ENCODE measurements around the gene EXOG.

The EXOG gene

DNA sequence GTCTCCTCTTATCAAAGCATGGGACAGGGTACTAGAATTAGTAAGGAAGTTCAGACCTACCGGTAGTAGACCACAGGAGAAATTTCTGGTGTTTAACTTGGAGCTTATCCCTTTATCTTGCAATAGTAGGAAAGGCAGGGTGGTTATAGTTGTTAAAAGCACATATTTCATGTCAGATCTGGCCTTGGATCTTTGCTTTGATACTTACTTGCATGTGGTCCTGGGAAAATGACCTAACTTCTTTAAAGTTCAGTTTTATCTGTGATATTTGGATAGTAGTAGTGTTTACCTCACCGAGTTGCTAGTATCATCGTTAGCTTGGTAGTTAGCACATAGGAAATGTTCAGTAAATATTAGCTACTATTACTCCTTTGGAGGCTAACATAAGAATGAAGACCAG, 15.4 kb downstream of the EXOG start:
- no peak for DNase-seq

- peak in 1 of 2 experiments; percentile 6 for DNase-seq
Observed at GRCh38 chr3:38515367-38515766, 19.2 kb downstream of the EXOG start.

DNA sequence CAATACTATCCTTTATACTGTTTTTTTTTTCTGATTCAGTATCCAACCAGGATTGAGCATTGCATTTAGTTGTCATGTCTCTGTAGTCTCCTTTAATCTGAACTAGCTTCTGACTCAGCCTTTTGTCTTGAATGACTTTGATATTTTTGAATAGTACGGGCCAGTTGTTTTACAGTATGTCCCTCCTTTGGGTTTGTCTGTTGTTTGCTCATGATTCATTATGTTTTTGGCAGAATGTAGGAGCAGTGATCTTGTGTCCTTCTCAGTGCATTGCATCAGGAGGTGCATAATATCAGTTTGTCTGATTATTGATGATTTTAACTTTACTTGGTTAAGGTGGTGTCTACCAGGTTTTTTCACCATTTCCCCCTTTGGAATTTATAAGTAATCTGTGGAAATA, 20.5 kb downstream of the EXOG start:
- no peak for DNase-seq

- DNase-seq: no peak
Observed at GRCh38 chr3:38519000-38519399, 22.9 kb downstream of the EXOG start.

GRCh38 chr3:38519651-38520050, 23.5 kb downstream of the EXOG start:
- no peak for DNase-seq

DNA sequence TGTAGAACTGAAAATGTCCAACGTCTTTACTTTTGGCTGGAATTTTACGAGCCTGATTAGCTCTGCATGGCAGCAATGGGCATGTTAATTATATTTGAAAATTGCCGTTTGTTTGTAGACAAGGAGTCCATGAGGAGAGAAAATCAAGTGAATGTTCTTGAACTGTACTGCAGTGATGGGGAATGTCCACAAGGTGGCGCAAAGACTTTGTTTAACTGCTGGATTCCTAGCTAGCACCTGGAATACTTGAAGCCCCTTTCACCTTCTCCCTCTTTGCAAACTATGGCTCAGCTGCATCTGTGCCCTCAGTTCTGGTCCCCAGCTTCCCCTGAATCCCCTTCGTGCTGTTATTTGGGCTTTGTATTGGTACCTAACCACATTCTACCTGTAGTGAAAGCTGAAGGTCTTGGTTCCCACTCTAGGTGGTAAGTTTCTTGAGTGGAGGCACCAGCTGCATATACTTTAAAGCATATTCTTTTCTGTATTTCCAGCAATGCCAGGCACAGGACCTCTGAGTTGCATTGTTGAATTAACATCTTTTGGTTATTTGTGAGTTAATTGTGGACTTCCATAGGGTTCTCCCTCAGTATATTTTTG, 25.3 kb downstream of the EXOG start:
- DNase-seq: peak; percentile 40 to 74

DNA sequence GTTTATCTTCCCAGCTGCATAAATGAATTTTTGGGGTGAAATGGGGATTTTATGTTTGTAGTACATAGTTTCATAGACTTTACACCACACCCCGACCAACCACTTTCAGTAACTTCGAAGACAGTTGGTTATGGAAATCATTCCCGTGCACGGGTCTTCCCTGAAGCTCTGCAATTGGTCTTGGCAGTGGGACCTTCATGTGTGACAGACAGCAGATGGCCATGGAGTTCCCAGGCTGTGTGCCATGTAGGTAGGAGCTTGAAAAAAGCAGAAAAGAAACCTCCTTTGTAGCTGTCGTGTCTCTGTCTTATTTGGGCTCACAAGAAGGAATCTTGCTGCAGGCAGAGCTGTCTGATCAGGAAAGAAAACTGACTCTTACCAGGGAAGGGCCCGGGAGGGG, 25.9 kb downstream of the EXOG start:
- DNase-seq: no peak

- DNase-seq: no peak
Observed at GRCh38 chr3:38524141-38524739, 28.1 kb downstream of the EXOG start.

DNA sequence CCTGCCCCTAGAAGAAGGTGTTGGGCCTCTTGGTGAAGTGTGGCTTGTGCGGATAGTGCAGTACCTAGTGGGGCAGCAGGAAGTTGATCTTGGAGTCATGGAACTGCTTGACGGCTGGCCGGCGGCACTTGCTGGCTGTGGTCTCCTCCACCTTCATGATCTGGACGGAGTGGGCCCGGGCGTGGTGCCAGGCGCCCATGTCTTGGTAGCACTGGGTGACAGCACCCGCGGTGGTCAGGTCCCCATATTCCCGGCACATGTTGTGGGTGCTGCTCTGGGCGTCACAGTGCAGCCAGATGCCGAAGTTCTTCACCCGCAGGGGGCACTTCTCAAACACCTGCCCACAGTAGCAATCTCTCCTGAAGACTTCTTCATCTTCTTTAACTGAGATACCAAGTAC, 30.7 kb downstream of the EXOG start:
- no peak for DNase-seq

GRCh38 chr3:38528457-38528856, 32.3 kb downstream of the EXOG start:
- peak in 1 of 2 experiments; percentile 22 for DNase-seq

DNA sequence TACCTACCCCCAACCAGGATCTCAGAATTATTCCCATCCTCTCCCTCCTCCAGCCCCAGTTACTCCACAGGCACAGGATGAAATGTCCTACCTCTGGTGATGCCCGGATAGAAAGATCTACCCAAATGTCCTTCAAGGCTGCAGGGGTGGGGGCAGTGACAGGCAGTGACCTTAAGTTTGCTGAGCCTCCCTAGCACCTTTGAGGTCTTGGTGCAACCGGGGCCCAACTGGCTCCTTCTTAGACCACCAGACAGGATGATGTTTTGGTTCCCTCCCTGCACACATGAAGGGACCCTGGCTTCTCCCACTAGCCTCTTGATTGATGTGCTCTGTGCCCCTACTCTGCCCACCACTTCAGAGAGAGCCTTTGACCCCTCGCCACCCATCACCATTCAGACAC, 36.4 kb downstream of the EXOG start:
- DNase-seq: no peak

GRCh38 chr3:38533285-38533976, 37.3 kb downstream of the EXOG start:
- no peak for DNase-seq

GRCh38 chr3:38534180-38534579, 38.0 kb downstream of the EXOG start:
- no peak for DNase-seq

- no peak for DNase-seq
Observed at GRCh38 chr3:38534604-38535003, 38.5 kb downstream of the EXOG start.

- no peak for DNase-seq
Observed at GRCh38 chr3:38536671-38537070, 40.5 kb downstream of the EXOG start.

DNA sequence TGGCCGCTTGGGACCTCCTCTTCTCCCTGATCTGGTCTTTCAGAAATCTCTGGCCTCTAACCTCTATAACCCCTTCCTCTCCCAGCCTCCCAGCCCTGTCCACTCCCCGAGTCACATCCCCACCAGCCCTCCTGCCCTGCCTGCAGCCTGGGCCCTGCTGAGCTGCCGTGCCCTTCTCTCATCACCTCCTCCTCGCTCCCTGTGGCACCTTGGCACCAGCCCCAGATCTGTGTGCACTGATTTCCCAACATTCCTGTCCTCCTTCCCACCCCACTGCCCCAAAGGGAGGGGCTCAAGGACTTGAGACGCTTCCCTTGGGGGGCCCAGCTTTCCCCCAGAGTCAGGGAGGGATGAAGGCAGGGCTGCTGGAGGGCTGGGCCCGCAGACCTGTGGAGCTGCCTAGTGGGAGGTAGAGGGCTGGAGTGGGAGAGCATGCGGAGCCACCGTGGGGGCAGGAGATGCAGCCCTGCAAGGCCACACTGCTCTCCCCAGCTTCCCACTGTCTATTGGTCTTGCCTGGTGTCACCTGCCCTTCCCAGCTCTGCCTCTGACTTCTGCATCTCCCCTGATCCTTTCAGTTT, 42.7 kb downstream of the EXOG start:
- no peak for DNase-seq

- DNase-seq: peak; percentile 43 to 78
Observed at GRCh38 chr3:38541806-38542205, 45.7 kb downstream of the EXOG start.

GRCh38 chr3:38542401-38543298, 46.5 kb downstream of the EXOG start:
- DNase-seq: peak in 1 of 2 experiments; percentile 26

DNA sequence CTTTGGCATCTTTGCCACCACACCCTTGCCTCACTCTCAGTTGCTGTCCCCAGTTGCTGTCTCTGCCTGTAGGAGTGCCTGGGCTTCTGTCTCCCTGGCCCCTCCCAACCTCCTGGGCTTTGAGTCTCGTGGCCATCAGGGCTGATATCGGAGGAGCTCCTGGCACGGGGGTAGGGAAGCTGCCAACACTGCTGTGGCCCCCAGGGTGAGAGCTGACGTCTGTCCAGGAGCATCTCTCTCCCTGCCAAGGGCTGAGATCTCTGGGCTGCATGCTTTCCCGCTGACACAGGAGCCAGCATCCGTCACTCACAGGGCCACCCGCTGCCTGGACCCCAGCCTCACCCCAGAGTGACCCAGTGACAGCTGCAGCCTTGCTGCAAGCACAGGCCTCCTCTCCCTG, 47.4 kb downstream of the EXOG start:
- no peak for DNase-seq

GRCh38 chr3:38544926-38545325, 48.8 kb downstream of the EXOG start:
- no peak for DNase-seq

DNA sequence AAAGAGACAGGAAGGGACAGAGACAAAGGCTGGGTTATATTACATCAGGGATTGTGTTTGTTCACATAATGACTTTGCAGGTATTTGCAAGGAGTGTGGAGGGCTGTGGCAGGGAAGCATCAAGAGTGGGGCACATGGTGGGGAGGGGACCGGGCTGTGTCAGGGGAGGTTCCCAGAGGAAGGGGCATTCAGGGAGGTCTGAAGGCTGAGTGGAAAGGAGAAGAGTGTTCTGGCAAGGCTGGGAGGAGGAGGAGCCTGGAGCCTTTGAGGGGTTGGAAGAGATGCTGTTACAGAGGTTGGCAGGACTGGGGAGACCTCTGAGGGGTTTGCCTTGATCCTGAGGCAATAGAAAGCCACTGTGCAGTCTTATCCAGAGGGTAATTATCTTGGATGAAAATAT, 49.4 kb downstream of the EXOG start:
- no peak for DNase-seq

DNA sequence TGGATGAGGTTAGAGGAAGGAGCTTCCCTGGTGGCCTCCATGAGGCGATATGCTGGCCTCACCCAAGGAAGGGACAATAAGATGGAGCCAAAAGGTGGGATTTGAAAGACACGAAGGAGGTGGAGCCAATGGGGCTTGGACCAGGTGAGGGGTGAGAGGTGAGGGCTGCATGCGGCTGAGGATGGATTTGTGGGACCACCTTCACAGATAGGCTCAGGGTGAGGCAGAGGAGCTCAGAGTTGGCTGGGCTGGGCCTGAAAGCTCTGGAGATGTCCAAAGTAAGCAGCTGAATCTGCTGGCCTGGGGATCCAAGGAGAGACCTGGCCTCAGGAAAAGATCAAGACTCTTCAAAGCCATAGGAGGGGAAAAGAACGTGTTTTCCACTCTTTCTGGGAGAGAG, 49.8 kb downstream of the EXOG start:
- DNase-seq: no peak
